H1 (cell line): Measurements from ENCODE around the gene SRPRB. TPM values are rescaled to one million over a fixed set of nuclear protein-coding genes. Genes with fewer than 3 reads are reported as not detected.

Experiments
- CTCF ChIA-PET: fragments of 300-600 bp; sonication (Branson Sonifier 250); formaldehyde crosslinking; loops from one replicate; lab custom pipeline; 2021; ENCODE audit not compliant: partially characterized antibody; lab: Charles Lee
- POLR2A ChIA-PET: fragments of 300-600 bp; sonication (Branson Sonifier 250); formaldehyde crosslinking; loops from one replicate; lab custom pipeline; 2021; ENCODE audit warnings: inconsistent platforms; ENCODE audit not compliant: partially characterized antibody; lab: Charles Lee
- DNase-seq, 2 experiments: peaks; one replicate each; pipeline versions ENCODE4 v3.0.0 to v3.0.0-alpha.2; 2010 to 2022; ENCODE audit warnings: low spot score in 2 of 2, low read depth in 1 of 2, mixed read lengths in 1 of 2
- FAIRE-seq: peaks from 2 replicates; lab custom pipeline; 2011; peaks lifted over from hg19 to GRCh38; lab: Jason Lieb, UNC
- H2AFZ ChIP-seq: 2 replicates; pipeline ENCODE4 v1.8.1; 2012; ENCODE audit warnings: low read length, inconsistent platforms
- H2AK5ac ChIP-seq: 2 replicates; pipeline ENCODE4 v1.6.1; 2013; ENCODE audit warnings: low read depth, low read length
- H2BK120ac ChIP-seq: replicated peaks from 2 replicates; pipeline ENCODE3; 2013; ENCODE audit warnings: low read depth, low read length, inconsistent platforms
- H2BK12ac ChIP-seq: 2 replicates; pipeline ENCODE4 v1.6.1; 2013; ENCODE audit warnings: low read depth, low read length
- H2BK15ac ChIP-seq: 2 replicates; pipeline ENCODE4 v1.6.1; 2013; ENCODE audit warnings: low read length
- H2BK20ac ChIP-seq: 2 replicates; pipeline ENCODE4 v1.6.1; 2013; ENCODE audit warnings: low read length
- H2BK5ac ChIP-seq: 2 replicates; pipeline ENCODE4 v1.6.1; 2013; ENCODE audit warnings: low read depth, low read length
- H3K14ac ChIP-seq: 2 replicates; pipeline ENCODE4 v1.6.1; 2013; ENCODE audit warnings: inconsistent platforms; ENCODE audit not compliant: insufficient read length
- H3K18ac ChIP-seq: 2 replicates; pipeline ENCODE4 v1.6.1; 2013; ENCODE audit warnings: low read length; ENCODE audit errors: extremely low read depth
- H3K23ac ChIP-seq: 2 replicates; pipeline ENCODE4 v1.6.1; 2013; ENCODE audit warnings: inconsistent platforms; ENCODE audit not compliant: insufficient read length
- H3K23me2 ChIP-seq: 2 replicates; pipeline ENCODE4 v1.6.1; 2013; ENCODE audit warnings: low read depth, low read length
- H3K27ac ChIP-seq: 2 replicates; pipeline ENCODE4 v1.6.1; 2011; ENCODE audit warnings: low read depth, low read length, inconsistent platforms
- H3K27me3 ChIP-seq, 4 experiments: replicated peaks in 1 of 4; 1 replicate in 1 of 4; 2 replicates in 3 of 4; pipeline versions ENCODE4 v1.6.1 to v1.8.1; 2011 to 2013; ENCODE audit warnings: low read length in 3 of 4, mild to moderate bottlenecking in 3 of 4, inconsistent platforms in 2 of 4, mixed read lengths in 2 of 4, moderate library complexity in 1 of 4; ENCODE audit not compliant: control insufficient read depth in 3 of 4, insufficient read depth in 3 of 4; ENCODE audit errors: extremely low read depth in 1 of 4
- H3K36me3 ChIP-seq, 4 experiments: 2 replicates each; pipeline versions ENCODE4 v1.6.1 to v1.8.1; 2011 to 2013; ENCODE audit warnings: mild to moderate bottlenecking in 4 of 4, low read length in 3 of 4, moderate library complexity in 2 of 4, control low read depth in 1 of 4, inconsistent platforms in 1 of 4; ENCODE audit not compliant: insufficient read depth in 4 of 4, control insufficient read depth in 2 of 4
- H3K4ac ChIP-seq: replicated peaks from 2 replicates; pipeline ENCODE3; 2013; ENCODE audit warnings: low read length, low read depth, mixed read lengths, inconsistent platforms; ENCODE audit not compliant: insufficient read length
- H3K4me1 ChIP-seq, 4 experiments: replicated peaks in 1 of 4; 1 replicate in 1 of 4; 2 replicates in 3 of 4; pipeline versions ENCODE4 v1.6.1 to v1.8.1; 2011 to 2013; ENCODE audit warnings: low read length in 3 of 4, inconsistent platforms in 2 of 4, mixed read lengths in 1 of 4; ENCODE audit not compliant: insufficient read depth in 4 of 4, control insufficient read depth in 3 of 4
- H3K4me2 ChIP-seq, 2 experiments: 2 replicates each; pipeline versions ENCODE4 v1.6.1 to v1.8.1; 2011 to 2013; ENCODE audit warnings: low read depth in 2 of 2, low read length in 2 of 2, control low read depth in 1 of 2, inconsistent platforms in 1 of 2, mild to moderate bottlenecking in 1 of 2; ENCODE audit not compliant: insufficient read depth in 1 of 2
- H3K4me3 ChIP-seq, 4 experiments: fragments of 200-600, 300-600 bp in 1 of 4; sonication (generic), shearing (Covaris generic), sonication (Bioruptor Twin) in 1 of 4; 2 replicates each; pipeline versions ENCODE4 v1.5.1 to v1.8.1; 2011 to 2016; ENCODE audit warnings: low read length in 4 of 4, low read depth in 3 of 4, control low read depth in 2 of 4, inconsistent platforms in 2 of 4, mild to moderate bottlenecking in 2 of 4, mixed read lengths in 1 of 4, moderate library complexity in 1 of 4; ENCODE audit not compliant: insufficient read depth in 2 of 4; ENCODE audit errors: extremely low read depth in 1 of 4
- H3K56ac ChIP-seq: replicated peaks from 2 replicates; pipeline ENCODE3; 2013; ENCODE audit warnings: low read depth, mild to moderate bottlenecking, mixed read lengths, low read length, inconsistent platforms; ENCODE audit not compliant: insufficient read length
- H3K79me1 ChIP-seq: 2 replicates; pipeline ENCODE4 v1.6.1; 2013; ENCODE audit warnings: low read depth, low read length, control low read depth
- H3K79me2 ChIP-seq, 2 experiments: 2 replicates each; pipeline versions ENCODE4 v1.6.1 to v1.8.1; 2012 to 2013; ENCODE audit warnings: low read length in 2 of 2, mild to moderate bottlenecking in 2 of 2, inconsistent platforms in 1 of 2; ENCODE audit not compliant: insufficient read depth in 2 of 2, control insufficient read depth in 1 of 2
- H3K9ac ChIP-seq, 4 experiments: replicated peaks in 1 of 4; 1 replicate in 1 of 4; 2 replicates in 3 of 4; pipeline versions ENCODE4 v1.6.1 to v1.8.1; 2011 to 2013; ENCODE audit warnings: low read depth in 3 of 4, low read length in 3 of 4, control low read depth in 2 of 4, mild to moderate bottlenecking in 2 of 4, moderate library complexity in 2 of 4, inconsistent platforms in 1 of 4; ENCODE audit errors: extremely low read depth in 1 of 4
- H3K9me3 ChIP-seq, 2 experiments: 2 replicates each; pipeline versions ENCODE4 v1.6.1 to v1.8.1; 2012 to 2013; ENCODE audit warnings: mild to moderate bottlenecking in 2 of 2, moderate library complexity in 2 of 2, control low read depth in 1 of 2, inconsistent platforms in 1 of 2, low read depth in 1 of 2, low read length in 1 of 2, mixed read lengths in 1 of 2; ENCODE audit not compliant: insufficient read depth in 2 of 2
- H4K20me1 ChIP-seq, 2 experiments: replicated peaks in 1 of 2; 2 replicates each; pipeline versions ENCODE3 to v1.8.1; 2011 to 2013; ENCODE audit warnings: inconsistent platforms in 2 of 2, low read length in 2 of 2, mild to moderate bottlenecking in 1 of 2; ENCODE audit not compliant: insufficient read depth in 2 of 2, control insufficient read depth in 1 of 2
- H4K5ac ChIP-seq: 2 replicates; pipeline ENCODE4 v1.6.1; 2013; ENCODE audit warnings: low read length, low read depth, mixed read lengths, inconsistent platforms; ENCODE audit not compliant: insufficient read length
- H4K8ac ChIP-seq: 2 replicates; pipeline ENCODE4 v1.8.0; 2013; ENCODE audit warnings: mild to moderate bottlenecking, moderate library complexity, low read length, inconsistent platforms; ENCODE audit not compliant: insufficient read depth; ENCODE audit errors: extremely low read depth
- H4K91ac ChIP-seq: replicated peaks from 2 replicates; pipeline ENCODE3; 2013; ENCODE audit warnings: low read length, mixed read lengths, inconsistent platforms; ENCODE audit not compliant: insufficient read length
- CBX8 ChIP-seq: fragments of 300-800, 300-1000 bp; sonication (generic); IDR thresholded peaks from 2 replicates; pipeline ENCODE4 v1.7.1; 2016; ENCODE audit warnings: low read depth, low read length, borderline replicate concordance
- SP4 ChIP-seq: IDR thresholded peaks from 2 replicates; pipeline ENCODE4 v1.6.1; 2012; ENCODE audit warnings: low read length, inconsistent platforms
- SUZ12 ChIP-seq: fragments of 200-600 bp; sonication (generic); IDR thresholded peaks from 2 replicates; pipeline ENCODE4 v1.6.1; 2012; ENCODE audit warnings: mild to moderate bottlenecking, inconsistent platforms, low read length, moderate library complexity, mixed read lengths
- WGBS, 2 experiments: shearing (Covaris generic) in 1 of 2; methylation state at CpG; one replicate each; pipeline versions ENCODE4 v1.1.6 to v1.1.7; 2013 to 2015; ENCODE audit warnings: low lambda C conversion rate in 2 of 2, mixed read lengths in 2 of 2, inconsistent platforms in 1 of 2, low coverage in 1 of 2, missing lambda C conversion rate in 1 of 2; ENCODE audit not compliant: insufficient replicate concordance in 2 of 2, insufficient coverage in 1 of 2, insufficient read length in 1 of 2; ENCODE audit errors: extremely low coverage in 1 of 2, missing lambda C conversion rate in 1 of 2; 5-methylcytosine and 5-hydroxymethylcytosine counted together
- polyA plus RNA-seq, 7 experiments: library from polyadenylated mRNA; depleted of rRNA in 3 of 7; stranded (reverse) in 5 of 7; unstranded in 2 of 7; fragments of >200 nt in 5 of 7; fragments of 200-250 nt in 2 of 7; gene quantifications; 1 replicate in 5 of 7; 2 replicates in 1 of 7; 4 replicates in 1 of 7; pipeline versions ENCODE4 v1.2.1 to v1.2.3, GENCODE V29; 2011 to 2013; ENCODE audit warnings: missing spikeins in 2 of 7, mixed read lengths in 2 of 7
- total RNA-seq: library from RNA; stranded (reverse); fragmentation: NEBNext Ultra II Directional; extraction: Animal tissue kit (Norgen Biotek cat#: 25700); gene quantifications from 2 replicates; pipeline ENCODE4 v1.2.1, GENCODE V29; 2021

Gene SRPRB
- total and polyA plus RNA-seq, 2 of the 8 experiments (the other 6 are each of a cell fraction or from before 2014, with no cell fraction given), result 15.9 to 49.8 TPM

DNA sequence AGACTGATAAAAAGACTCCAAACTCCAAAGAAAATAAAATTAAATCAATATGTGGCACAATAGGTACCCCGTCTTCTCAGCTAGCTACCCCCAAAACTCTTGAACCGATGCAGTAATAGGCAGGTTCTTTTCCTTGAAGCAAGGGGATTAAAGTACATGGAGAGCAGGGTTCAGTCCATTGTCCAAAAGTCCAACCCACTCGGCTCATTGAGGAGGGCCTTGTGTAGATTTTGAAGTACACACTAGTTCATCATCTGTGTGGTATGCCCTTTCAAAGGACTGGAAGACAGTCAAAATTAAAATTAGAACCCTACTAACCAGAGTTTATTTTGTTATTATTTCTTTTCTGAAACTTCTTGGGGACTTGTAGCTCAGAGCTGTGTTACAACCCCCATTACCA, 36.1 kb upstream of the SRPRB start:
- Histone ChIP-seq H2AK5ac (no peak overlapping the region), H2BK15ac (no peak overlapping the region), H3K18ac (no peak overlapping the region), H4K20me1 (no peaks in the 10 kb centered on the region), H3K36me3 (no peaks in the 10 kb centered on the region), H3K4ac (no peak overlapping the region), H2BK5ac (no peak overlapping the region), H3K23ac (no peak overlapping the region), H3K9me3 (no peaks in the 10 kb centered on the region), H4K5ac (no peak overlapping the region), H2BK12ac (no peak overlapping the region), H2AFZ (no peak overlapping the region), H3K56ac (no peak overlapping the region), H3K14ac (no peak overlapping the region), H3K9ac (no peak overlapping the region), H3K23me2 (no peaks in the 10 kb centered on the region), H3K4me2 (no peak overlapping the region), H3K4me1 (no peaks in the 10 kb centered on the region), H3K79me1 (no peaks in the 10 kb centered on the region), H3K27me3 (no peaks in the 10 kb centered on the region), H3K79me2 (no peaks in the 10 kb centered on the region), H3K27ac (no peak overlapping the region), H2BK120ac (no peak overlapping the region), H3K4me3 (no peak overlapping the region), H2BK20ac (no peak overlapping the region), H4K91ac (no peak overlapping the region), H4K8ac (no peak overlapping the region)
- 86% methylated on average over 3 of the region's 3 CpGs; no CpG with 5 or more reads in 1 of the 2 experiments for WGBS, 2 experiments
- ChIA-PET CTCF (no interaction called here), POLR2A (no interaction called here)
- no peak for FAIRE-seq
- no peak for DNase-seq
- TF ChIP-seq CBX8 (no peak), SP4 (no peak), SUZ12 (no peak)
